Measurements from ENCODE around the gene OR51A4.
"Not testable (repeated sequence)": the region's sequence is repeated elsewhere in the genome, so short reads cannot be mapped to it uniquely, and the experiment has no call there.

Gene OR51A4

GRCh38 chr11:4975436-4975835 lies 28.0 kb upstream of the OR51A4 start:
- TF ChIP-seq CTCF (IDR thresholded peaks at IDR 0.05; ENCODE audit: low read depth, low read length, missing control alignments) = no peak
- H3K4me3 ChIP-seq (ENCODE audit: low read depth, low read length) = no peak overlapping the region
- in situ Hi-C loops (cut with HindIII; ENCODE audit: low sequenced_read_pairs) = no loop called here
- no peak for DNase-seq (ENCODE audit: low read depth)

- no peak overlapping the region for H3K4me3 ChIP-seq (ENCODE audit: low read depth, low read length)
- DNase-seq (ENCODE audit: low read depth) = no peak
- in situ Hi-C loops (cut with HindIII; ENCODE audit: low sequenced_read_pairs) = no loop called here
- TF ChIP-seq CTCF (IDR thresholded peaks at IDR 0.05; ENCODE audit: low read depth, low read length, missing control alignments) = no peak
These were observed 15.4 kb upstream of the OR51A4 start for GRCh38 chr11:4962816-4963215.

- no peak overlapping the region for H3K4me3 ChIP-seq (ENCODE audit: low read depth, low read length)
- DNase-seq (ENCODE audit: low read depth) = no peak
- TF ChIP-seq CTCF (IDR thresholded peaks at IDR 0.05; ENCODE audit: low read depth, low read length, missing control alignments) = no peak
- in situ Hi-C loops (cut with HindIII; ENCODE audit: low sequenced_read_pairs) = no loop called here
These were observed 13.5 kb upstream of the OR51A4 start for GRCh38 chr11:4960877-4961276.

GRCh38 chr11:4957396-4957795 lies 10.0 kb upstream of the OR51A4 start:
- in situ Hi-C loops (cut with HindIII; ENCODE audit: low sequenced_read_pairs) = no loop called here
- H3K4me3 ChIP-seq (ENCODE audit: low read depth, low read length) = no peak overlapping the region
- no peak for TF ChIP-seq CTCF (IDR thresholded peaks at IDR 0.05; ENCODE audit: low read depth, low read length, missing control alignments)
- no peak for DNase-seq (ENCODE audit: low read depth)

GRCh38 chr11:4955613-4956012 lies 8.2 kb upstream of the OR51A4 start, which contains the start of gene OR51A2:
TSS of gene OR51A2 (minus strand) at chr11:4955713. CDS start at chr11:4955713, 0 bp downstream.
- DNase-seq (ENCODE audit: low read depth); H3K4me3 ChIP-seq (ENCODE audit: low read depth, low read length); in situ Hi-C loops (cut with HindIII; ENCODE audit: low sequenced_read_pairs): not testable (repeated sequence)

GRCh38 chr11:4936745-4937144 lies 10.7 kb downstream of the OR51A4 start:
- DNase-seq (ENCODE audit: low read depth) = no peak
- no peak for TF ChIP-seq CTCF (IDR thresholded peaks at IDR 0.05; ENCODE audit: low read depth, low read length, missing control alignments)
- in situ Hi-C loops (cut with HindIII; ENCODE audit: low sequenced_read_pairs) = no loop called here
- no peak overlapping the region for H3K4me3 ChIP-seq (ENCODE audit: low read depth, low read length)

GRCh38 chr11:4932751-4933150 lies 14.7 kb downstream of the OR51A4 start:
- in situ Hi-C loops (cut with HindIII; ENCODE audit: low sequenced_read_pairs) = no loop called here
- no peak overlapping the region for H3K4me3 ChIP-seq (ENCODE audit: low read depth, low read length)
- no peak for TF ChIP-seq CTCF (IDR thresholded peaks at IDR 0.05; ENCODE audit: low read depth, low read length, missing control alignments)
- no peak for DNase-seq (ENCODE audit: low read depth)

Data from astrocyte of the cerebellum (primary cell).